ENCODE results near the gene PHLPP1.
"Not testable (repeated sequence)": the region's sequence is repeated elsewhere in the genome, so short reads cannot be mapped to it uniquely, and the experiment has no call there.

PHLPP1 gene

GRCh38 chr18:62715436-62715758, at the start of gene PHLPP1:
Gene PHLPP1 (plus strand): TSS chr18:62715541. CDS start chr18:62715684, 143 bp downstream.
- DNase-seq, result no peak

- DNase-seq, result no peak
These were observed 46.1 kb upstream of the PHLPP1 start for GRCh38 chr18:62669225-62669624.

GRCh38 chr18:62670573-62670972, 44.8 kb upstream of the PHLPP1 start:
- DNase-seq, result no peak

DNA sequence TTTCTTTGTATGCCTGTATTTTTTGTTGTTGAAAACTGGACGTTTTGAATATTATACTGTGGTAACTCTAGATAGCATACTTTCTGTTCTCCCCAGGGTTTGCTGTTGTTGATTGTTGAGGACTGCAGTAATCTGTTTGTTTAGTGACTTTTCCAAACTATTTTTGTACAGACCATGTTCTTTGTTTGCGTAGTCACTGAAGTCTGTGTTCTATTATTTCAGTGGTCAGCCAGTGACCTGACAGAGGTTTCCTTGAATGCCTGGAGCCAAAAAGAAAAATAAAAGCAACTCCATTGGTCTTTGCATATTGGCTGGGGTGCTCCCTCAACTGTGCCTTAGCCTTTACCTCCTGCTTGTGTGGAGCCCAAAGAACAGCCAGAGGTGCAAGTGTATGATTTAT, 42.7 kb upstream of the PHLPP1 start:
- no peak for DNase-seq

DNA sequence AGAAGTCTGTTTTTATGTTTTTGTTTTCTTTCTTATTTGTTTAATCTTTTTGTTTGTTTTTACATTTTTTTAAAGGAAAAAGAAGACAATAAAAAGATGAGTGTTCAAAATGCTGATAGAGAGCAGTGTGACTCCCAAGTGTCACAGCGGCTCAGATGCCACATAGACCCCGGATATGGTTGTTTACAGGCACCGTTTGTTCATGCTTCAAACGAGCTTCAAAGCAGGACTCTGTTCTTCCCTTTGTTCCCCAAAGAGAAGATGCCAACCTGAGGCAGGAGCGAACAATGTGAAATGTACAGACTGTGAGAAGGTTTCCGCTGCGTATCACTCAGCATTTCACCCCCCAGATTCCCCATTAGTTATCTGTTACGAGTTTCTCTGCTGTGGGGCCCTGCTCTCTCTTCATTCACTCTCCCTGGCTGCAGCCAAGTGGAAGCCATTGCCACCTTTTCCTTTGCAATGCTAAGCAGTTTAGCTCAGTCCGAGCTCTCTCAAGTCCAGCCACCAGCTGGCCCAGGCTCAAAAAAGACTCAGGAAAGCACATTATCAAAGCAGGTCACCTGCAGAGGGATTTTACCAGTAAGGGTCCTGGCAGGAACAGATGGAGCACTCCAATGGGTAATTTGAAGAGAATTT, 36.4 kb upstream of the PHLPP1 start:
- DNase-seq, result no peak

DNA sequence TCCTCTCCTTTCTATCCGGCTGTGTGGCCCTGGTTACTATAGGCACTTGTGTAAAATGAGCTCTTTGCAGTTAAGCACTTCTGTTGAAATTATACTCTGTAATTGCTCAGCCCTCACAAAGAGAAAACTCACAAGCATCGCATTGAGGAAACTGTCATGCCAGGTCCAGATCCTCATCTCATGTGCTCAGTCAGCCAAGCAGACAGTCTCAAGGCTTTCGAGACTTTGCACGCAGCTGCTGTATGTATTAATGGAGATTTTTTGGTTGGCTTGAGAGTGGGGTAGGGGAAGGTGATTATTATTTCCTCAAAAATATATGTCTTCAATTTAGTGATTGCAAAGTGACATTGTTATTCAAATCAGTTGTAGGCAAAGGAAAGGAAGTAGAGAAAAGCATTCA, 33.0 kb upstream of the PHLPP1 start:
- no peak for DNase-seq

DNA sequence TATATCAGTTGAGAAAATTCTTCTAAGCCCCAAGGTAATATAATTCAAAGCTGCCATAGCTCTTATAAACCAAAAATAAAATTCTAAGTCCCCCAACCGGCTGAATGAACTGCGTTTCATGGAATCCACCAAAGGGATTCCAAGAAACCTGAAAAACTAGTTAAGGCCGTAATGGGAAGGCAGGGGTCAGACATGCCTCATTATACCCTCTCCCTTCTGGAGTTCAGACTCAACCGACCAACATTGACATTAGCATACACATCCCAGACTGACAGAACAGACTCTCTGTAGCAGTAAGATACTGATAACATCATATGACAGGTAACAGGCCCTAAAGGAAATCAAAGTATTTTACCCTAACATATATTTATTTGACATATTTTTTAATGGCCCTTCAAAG, 31.4 kb upstream of the PHLPP1 start:
- no peak for DNase-seq

DNA sequence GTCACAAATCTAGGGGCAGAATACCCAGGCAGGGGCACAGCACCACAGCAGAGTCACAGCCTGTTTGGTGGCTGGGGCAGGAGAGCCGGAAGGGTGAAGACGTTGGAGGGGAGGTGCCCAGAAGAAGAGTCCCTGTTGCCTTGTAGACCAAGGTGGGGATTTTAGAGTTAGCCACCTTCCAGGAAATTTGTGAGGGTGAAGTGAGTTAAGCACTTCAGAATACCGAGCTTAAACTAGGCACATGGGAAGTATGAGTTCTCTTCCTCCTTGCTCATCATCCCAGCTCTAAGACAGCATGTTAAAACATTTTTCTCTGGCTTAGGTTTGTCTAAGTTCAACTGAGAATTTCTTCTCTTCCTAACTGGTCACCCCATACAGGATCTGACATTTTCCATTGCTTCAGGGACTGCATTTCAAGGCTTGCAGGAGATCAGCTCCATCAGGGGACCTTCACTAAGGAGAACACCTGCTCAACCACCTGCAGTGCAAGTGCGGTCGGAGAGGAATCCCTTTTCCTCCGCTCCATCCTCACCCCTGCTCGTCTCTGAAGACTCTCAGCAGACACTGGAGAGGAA, 26.5 kb upstream of the PHLPP1 start:
- no peak for DNase-seq

DNA sequence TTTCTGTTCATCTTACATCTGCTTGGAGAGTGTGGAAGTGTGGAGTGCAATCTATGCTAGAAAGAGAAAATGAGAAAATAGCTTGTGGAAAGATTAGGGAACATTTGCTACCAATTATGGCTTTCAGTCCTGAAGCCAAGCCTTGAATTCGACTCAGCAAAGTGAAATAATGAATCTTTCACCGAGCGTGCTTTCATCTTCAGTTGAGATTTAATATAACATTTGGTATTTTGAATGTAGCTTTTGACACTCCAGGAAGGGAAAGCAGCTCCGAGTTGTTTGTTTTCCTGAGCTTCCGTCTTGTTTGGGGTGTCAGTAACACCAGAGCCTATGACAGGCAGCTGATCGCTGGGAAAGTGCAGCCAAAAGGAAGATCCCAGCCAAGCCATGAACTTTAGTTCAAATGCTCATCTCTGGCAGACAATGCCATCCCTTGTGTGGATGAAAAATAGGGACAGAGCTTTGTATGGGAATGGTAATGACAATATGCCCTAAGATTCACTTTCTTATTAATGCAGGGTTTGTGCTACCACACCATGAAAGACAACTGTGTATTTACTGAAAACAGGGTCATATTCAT, 25.0 kb upstream of the PHLPP1 start:
- no peak for DNase-seq

- DNase-seq, result no peak
These were observed 21.7 kb upstream of the PHLPP1 start for GRCh38 chr18:62693659-62694058.

GRCh38 chr18:62697636-62698035, 17.7 kb upstream of the PHLPP1 start:
- DNase-seq, result no peak

DNA sequence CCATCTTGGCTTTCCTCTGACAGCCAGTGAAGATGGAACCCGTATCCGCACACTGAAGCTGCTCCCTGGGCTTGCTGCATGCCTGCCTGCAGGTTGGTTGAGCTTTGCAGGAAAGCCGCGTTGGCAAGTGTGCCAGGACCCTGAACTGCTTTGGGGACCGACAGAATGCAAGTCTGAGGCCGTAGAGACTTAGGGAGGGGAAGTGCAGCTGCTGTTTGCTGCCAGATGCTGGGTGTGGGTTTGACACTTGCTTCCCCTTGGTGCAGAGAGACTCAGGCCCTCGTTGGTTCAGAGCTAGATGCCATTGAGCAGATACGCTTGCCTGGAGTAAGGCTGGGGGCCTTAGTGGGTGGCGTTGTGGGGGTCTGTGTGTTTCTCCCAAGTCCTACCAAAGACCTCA, 13.1 kb upstream of the PHLPP1 start:
- DNase-seq, result peak; percentile 72

DNA sequence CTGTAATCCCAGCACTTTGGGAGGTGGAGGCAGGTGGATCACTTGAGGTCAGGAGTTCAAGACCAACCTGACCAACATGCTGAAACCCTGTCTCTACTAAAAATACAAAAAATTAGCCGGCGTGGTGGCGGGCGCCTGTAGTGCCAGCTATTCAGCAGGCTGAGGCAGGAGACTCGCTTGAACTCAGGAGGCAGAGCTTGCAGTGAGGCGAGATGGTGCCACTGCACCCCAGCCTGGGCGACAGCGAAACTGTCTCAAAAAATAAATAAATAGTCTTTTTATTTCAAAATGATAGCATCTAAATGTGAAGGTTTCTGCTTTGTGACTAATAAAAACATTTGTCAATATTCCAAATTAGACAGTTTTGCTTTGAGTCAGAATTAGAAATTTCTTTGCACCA, 8.5 kb upstream of the PHLPP1 start:
- DNase-seq, result not testable (repeated sequence)

DNA sequence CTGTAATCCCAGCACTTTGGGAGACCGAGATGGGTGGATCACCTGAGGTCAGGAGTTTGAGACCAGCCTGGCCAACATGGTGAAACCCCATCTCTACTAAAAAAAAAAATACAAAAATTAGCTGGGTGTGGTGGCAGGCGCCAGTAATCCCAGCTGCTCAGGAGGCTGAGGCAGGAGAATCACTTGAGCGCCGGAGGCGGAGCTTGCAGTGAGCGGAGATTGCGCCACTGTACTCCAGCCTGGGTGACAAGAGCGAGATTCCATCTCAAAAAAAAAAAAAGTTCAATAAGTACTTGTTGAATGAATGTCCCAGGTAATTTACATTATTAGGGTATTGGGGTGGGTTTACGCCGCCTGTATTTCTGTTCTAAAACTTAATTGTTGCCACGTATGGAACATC, 5.4 kb upstream of the PHLPP1 start:
- DNase-seq, result not testable (repeated sequence)

- no peak for DNase-seq
These were observed 4.9 kb upstream of the PHLPP1 start for GRCh38 chr18:62710417-62710816.

GRCh38 chr18:62711781-62712180, 3.6 kb upstream of the PHLPP1 start:
- DNase-seq, result no peak

DNA sequence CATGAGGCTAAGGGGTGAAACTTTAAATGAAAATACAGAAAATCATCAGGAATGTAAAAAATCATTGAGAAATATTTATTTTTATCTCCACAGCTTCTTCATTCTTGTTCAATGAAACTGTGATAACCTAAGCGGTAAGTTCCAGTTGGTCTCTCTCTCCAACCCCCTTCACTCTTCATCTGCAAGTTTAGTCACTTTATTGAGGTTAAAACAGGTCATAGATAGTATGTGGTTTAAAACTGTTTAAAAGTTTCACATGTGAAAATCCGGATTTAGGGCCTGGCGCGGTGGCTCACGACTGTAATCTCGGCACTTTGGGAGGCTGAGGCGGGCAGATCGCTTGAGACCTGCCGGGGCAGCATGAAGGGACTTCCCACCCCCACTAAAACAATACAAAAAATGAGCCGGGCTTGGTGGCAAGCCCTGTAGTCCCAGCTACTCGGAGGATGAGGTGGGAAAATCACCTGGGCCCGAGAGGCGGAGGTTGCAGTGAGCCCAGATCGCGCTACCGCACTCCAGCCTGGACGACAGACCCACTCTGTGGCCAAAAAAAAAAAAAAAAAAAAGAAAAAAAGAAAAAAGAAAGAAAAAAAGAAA, 1.6 kb upstream of the PHLPP1 start:
- no peak for DNase-seq

GRCh38 chr18:62714671-62715435, 488 bp upstream of the PHLPP1 start:
- peak; percentile 100 for DNase-seq

- peak; percentile 81 for DNase-seq
These were observed 646 bp downstream of the PHLPP1 start for GRCh38 chr18:62715759-62716615.

DNA sequence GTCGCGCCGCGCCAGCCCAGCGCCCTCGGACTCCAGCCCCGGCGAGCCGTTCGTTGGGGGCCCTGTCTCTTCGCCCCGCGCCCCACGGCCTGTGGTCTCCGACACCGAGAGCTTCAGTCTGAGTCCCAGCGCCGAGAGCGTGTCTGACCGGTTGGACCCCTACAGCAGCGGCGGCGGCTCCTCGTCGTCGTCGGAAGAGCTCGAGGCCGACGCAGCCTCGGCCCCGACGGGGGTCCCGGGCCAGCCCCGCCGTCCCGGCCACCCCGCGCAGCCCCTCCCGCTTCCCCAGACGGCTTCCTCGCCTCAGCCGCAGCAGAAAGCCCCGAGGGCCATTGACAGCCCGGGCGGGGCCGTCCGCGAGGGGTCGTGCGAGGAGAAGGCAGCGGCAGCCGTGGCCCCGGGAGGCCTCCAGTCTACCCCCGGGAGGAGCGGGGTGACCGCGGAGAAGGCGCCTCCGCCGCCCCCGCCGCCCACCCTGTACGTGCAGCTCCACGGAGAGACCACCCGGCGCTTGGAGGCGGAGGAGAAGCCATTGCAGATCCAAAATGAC, 1.4 kb downstream of the PHLPP1 start:
- peak; percentile 73 for DNase-seq

DNA sequence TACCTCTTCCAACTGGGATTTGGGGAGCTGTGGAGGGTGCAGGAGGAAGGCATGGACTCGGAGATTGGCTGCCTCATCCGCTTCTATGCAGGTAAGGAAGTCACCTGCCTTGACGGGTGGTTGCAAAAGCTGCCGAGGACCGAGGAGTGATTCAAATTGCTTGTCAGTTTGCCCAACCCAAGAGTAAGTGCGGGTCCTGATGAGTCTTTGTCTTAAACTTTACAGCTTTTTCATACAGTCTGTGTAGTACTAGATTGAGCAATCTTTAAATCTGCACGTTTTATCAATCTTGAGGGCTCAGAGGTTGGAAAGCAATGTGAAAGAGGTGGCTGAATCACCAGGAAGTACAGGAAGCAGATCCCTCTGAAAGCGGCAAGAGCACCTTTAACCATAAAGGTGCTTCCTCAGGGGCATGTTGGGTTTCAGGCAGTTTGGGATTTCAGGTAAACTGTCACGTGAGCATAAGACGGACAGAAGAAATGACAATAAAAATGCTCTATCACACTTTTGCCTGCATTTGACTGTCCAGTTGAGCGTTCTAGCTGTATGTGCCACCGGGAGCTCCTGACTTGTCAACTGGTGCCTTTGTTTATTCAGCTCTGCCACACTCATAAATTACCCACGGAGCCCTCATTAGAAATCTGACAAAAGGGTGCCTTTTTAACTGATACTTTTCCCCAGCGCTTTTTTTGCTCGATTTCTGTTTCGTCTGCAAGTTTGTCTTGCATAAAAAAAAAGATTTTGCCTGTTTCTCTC, 2.0 kb downstream of the PHLPP1 start:
- DNase-seq, result peak; percentile 63
